HG02588 (cell line): Measurements from ENCODE around the gene LZTS3.

ENCODE experiments used
- ATAC-seq: cut with Tn5 transposase; IDR thresholded peaks from one replicate; pipeline ENCODE4 v1.9.1; 2021; ENCODE audit warnings: mild to moderate bottlenecking, moderate library complexity; ENCODE audit not compliant: unreplicated experiment

Gene LZTS3

DNA sequence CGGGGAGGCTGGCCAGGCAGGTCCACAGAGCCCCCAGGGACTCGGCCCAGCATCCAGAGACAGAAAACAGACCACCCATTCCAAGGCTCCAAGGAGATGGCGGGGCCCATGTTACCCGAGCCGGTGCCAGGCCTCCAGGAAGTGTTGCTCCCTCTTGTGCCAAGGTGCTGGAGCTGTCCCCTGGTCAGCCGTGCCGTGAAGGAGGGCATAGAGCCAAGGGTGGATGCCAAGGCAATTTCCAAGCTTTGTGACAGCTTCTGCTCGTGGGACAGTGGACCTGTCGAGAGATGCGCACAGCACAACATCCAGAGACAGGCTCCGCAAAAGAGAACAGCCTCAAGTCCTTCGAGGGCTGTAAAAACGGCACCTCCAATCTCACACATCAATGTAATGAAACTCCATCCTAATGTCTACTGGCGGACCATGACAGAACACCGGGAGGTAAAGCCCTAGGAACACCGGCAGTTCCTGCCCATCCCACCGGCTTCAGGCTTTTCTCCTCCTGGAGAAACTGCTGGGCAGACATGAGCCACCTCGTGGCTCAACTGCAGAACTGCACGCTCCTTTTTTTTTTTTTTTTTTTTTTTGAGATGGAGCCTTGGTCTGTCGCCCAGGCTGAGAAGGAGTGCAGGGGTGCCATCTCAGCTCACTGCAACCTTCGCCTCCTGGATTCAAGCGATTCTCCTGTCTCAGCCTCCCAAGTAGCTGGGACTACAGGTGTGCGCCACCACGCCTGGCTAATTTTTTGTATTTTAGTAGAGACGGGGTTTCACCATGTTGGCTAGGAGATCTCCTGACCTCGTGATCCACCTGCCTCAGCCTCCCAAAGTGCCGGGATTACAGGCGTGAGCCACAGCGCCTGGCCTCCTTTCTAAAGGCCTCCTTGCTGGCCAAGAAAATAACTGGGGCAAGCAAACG lies 57.9 kb downstream of the LZTS3 start:
- no peak for ATAC-seq
